H9 (cell line): Measurements from ENCODE around the gene WHAMM. TPM values are rescaled to one million over a fixed set of nuclear protein-coding genes. Genes with fewer than 3 reads are reported as not detected.

Experiments
- DNase-seq: peaks from one replicate; pipeline ENCODE4 v3.0.0-alpha.2; 2017
- H2AFZ ChIP-seq: one replicate; pipeline ENCODE4 v1.6.1; 2013; ENCODE audit warnings: mild to moderate bottlenecking, low read length, control low read depth, moderate library complexity
- H2AK5ac ChIP-seq: 2 replicates; pipeline ENCODE4 v1.6.1; 2013; ENCODE audit warnings: low read length, control low read depth, mixed read lengths; ENCODE audit not compliant: insufficient read length
- H2BK120ac ChIP-seq: one replicate; pipeline ENCODE4 v1.6.1; 2013; ENCODE audit warnings: low read depth, mild to moderate bottlenecking, low read length, control low read depth, inconsistent platforms; ENCODE audit not compliant: poor library complexity, severe bottlenecking
- H2BK12ac ChIP-seq: 2 replicates; pipeline ENCODE4 v1.6.1; 2013; ENCODE audit warnings: low read length, control low read depth, mixed read lengths, low read depth; ENCODE audit not compliant: insufficient read length
- H2BK15ac ChIP-seq: 2 replicates; pipeline ENCODE4 v1.6.1; 2013; ENCODE audit warnings: low read depth, low read length, control low read depth
- H2BK20ac ChIP-seq: one replicate; pipeline ENCODE4 v1.6.1; 2013; ENCODE audit warnings: low read depth, mild to moderate bottlenecking, low read length, control low read depth, inconsistent platforms; ENCODE audit not compliant: poor library complexity, severe bottlenecking
- H2BK5ac ChIP-seq: 2 replicates; pipeline ENCODE4 v1.6.1; 2013; ENCODE audit warnings: low read length, control low read depth, mixed read lengths; ENCODE audit not compliant: insufficient read length
- H3K14ac ChIP-seq: 2 replicates; pipeline ENCODE4 v1.6.1; 2013; ENCODE audit warnings: low read length, control low read depth; ENCODE audit not compliant: insufficient read depth
- H3K18ac ChIP-seq: 2 replicates; pipeline ENCODE4 v1.6.1; 2013; ENCODE audit warnings: low read depth, mild to moderate bottlenecking, mixed read lengths, low read length, control low read depth; ENCODE audit not compliant: insufficient read length
- H3K23ac ChIP-seq: 2 replicates; pipeline ENCODE4 v1.6.1; 2013; ENCODE audit warnings: low read length, control low read depth, mixed read lengths, low read depth; ENCODE audit not compliant: insufficient read length
- H3K23me2 ChIP-seq: 2 replicates; pipeline ENCODE4 v1.6.1; 2013; ENCODE audit warnings: low read depth, mild to moderate bottlenecking, mixed read lengths, low read length, control low read depth; ENCODE audit not compliant: insufficient read length, poor library complexity, severe bottlenecking
- H3K27ac ChIP-seq: 2 replicates; pipeline ENCODE4 v1.5.1; 2013; ENCODE audit warnings: low read length, control low read depth, mixed read lengths, low read depth; ENCODE audit not compliant: insufficient read length
- H3K27me3 ChIP-seq: 2 replicates; pipeline ENCODE4 v1.6.1; 2013; ENCODE audit warnings: low read length, control low read depth, inconsistent platforms; ENCODE audit not compliant: insufficient read depth
- H3K4ac ChIP-seq: 2 replicates; pipeline ENCODE4 v1.6.1; 2013; ENCODE audit warnings: low read depth, mild to moderate bottlenecking, control low read depth, inconsistent platforms, low read length, moderate library complexity
- H3K4me1 ChIP-seq: 2 replicates; pipeline ENCODE4 v1.6.1; 2013; ENCODE audit warnings: low read length, control low read depth, inconsistent platforms; ENCODE audit not compliant: insufficient read depth
- H3K4me2 ChIP-seq: 2 replicates; pipeline ENCODE4 v1.6.1; 2013; ENCODE audit warnings: low read length, control low read depth, mixed read lengths; ENCODE audit not compliant: insufficient read length, insufficient read depth
- H3K56ac ChIP-seq: 2 replicates; pipeline ENCODE4 v1.6.1; 2013; ENCODE audit warnings: low read depth, mild to moderate bottlenecking, mixed read lengths, low read length, control low read depth; ENCODE audit not compliant: insufficient read length
- H3K79me1 ChIP-seq: 2 replicates; pipeline ENCODE4 v1.6.1; 2013; ENCODE audit warnings: low read depth, mild to moderate bottlenecking, moderate library complexity, low read length, control low read depth, inconsistent platforms; ENCODE audit not compliant: insufficient read depth, poor library complexity, severe bottlenecking
- H3K79me2 ChIP-seq: 2 replicates; pipeline ENCODE4 v1.6.1; 2013; ENCODE audit warnings: low read length, control low read depth, inconsistent platforms; ENCODE audit not compliant: insufficient read depth
- H3K9ac ChIP-seq: 2 replicates; pipeline ENCODE4 v1.6.1; 2013; ENCODE audit warnings: low read length, control low read depth, mixed read lengths; ENCODE audit not compliant: insufficient read length; ENCODE audit errors: extremely low read depth
- H3K9me3 ChIP-seq: one replicate; pipeline ENCODE4 v1.6.1; 2013; ENCODE audit warnings: low read depth, low read length, inconsistent platforms; ENCODE audit not compliant: control insufficient read depth
- H3T11ph ChIP-seq: one replicate; pipeline ENCODE4 v1.6.1; 2013; ENCODE audit warnings: mild to moderate bottlenecking, low read length, control low read depth, inconsistent platforms
- H4K20me1 ChIP-seq: one replicate; pipeline ENCODE4 v1.6.1; 2013; ENCODE audit not compliant: control insufficient read depth, insufficient read length, insufficient read depth
- H4K5ac ChIP-seq: 2 replicates; pipeline ENCODE4 v1.6.1; 2013; ENCODE audit warnings: low read depth, mild to moderate bottlenecking, mixed read lengths, low read length, control low read depth; ENCODE audit not compliant: insufficient read length
- H4K8ac ChIP-seq: replicated peaks from 2 replicates; pipeline ENCODE4 v1.6.1; 2013; ENCODE audit warnings: low read length, control low read depth, mixed read lengths, low read depth; ENCODE audit not compliant: insufficient read length
- H4K91ac ChIP-seq: 2 replicates; pipeline ENCODE4 v1.6.1; 2013; ENCODE audit warnings: low read depth, mild to moderate bottlenecking, moderate library complexity, mixed read lengths, low read length, control low read depth; ENCODE audit not compliant: insufficient read length
- H3K27ac Mint-ChIP-seq, 3 experiments: 2 replicates in 2 of 3; 3 replicates in 1 of 3; pipeline ENCODE4 v1.8.0; 2020 to 2021; ENCODE audit warnings: mixed read lengths in 3 of 3, mild to moderate bottlenecking in 1 of 3, moderate library complexity in 1 of 3
- H3K27me3 Mint-ChIP-seq: 2 replicates; pipeline ENCODE4 v1.8.0; 2021; ENCODE audit warnings: low read depth, mild to moderate bottlenecking, moderate library complexity, mixed read lengths
- H3K36me3 Mint-ChIP-seq, 3 experiments: 2 replicates in 2 of 3; 3 replicates in 1 of 3; pipeline ENCODE4 v1.8.0; 2020 to 2021; ENCODE audit warnings: low read depth in 3 of 3, mixed read lengths in 3 of 3; ENCODE audit not compliant: insufficient read depth in 1 of 3
- H3K4me1 Mint-ChIP-seq, 2 experiments: 2 replicates each; pipeline ENCODE4 v1.8.0; 2020; ENCODE audit warnings: mixed read lengths in 2 of 2
- H3K4me3 Mint-ChIP-seq, 2 experiments: 2 replicates in 1 of 2; 3 replicates in 1 of 2; pipeline ENCODE4 v1.8.0; 2020 to 2021; ENCODE audit warnings: mild to moderate bottlenecking in 2 of 2, mixed read lengths in 2 of 2, moderate library complexity in 1 of 2
- H3K9me3 Mint-ChIP-seq, 2 experiments: 2 replicates in 1 of 2; 3 replicates in 1 of 2; pipeline ENCODE4 v1.8.0; 2020; ENCODE audit warnings: mild to moderate bottlenecking in 2 of 2, mixed read lengths in 2 of 2, moderate library complexity in 1 of 2
- WGBS: extraction: QIAGEN DNeasy Blood & Tissue Kit; methylation state at CpG from one replicate; pipeline ENCODE4 v1.1.7; 2013; ENCODE audit warnings: missing lambda C conversion rate, low lambda C conversion rate, mixed read lengths; ENCODE audit not compliant: insufficient read length; ENCODE audit errors: extremely low coverage; 5-methylcytosine and 5-hydroxymethylcytosine counted together
- total RNA-seq: library from RNA; stranded (reverse); gene quantifications from 2 replicates; pipeline ENCODE4 v1.2.1, GENCODE V29; 2021
- TF ChIP-seq, protein P1 (sequence below): fragments of 200-600 bp; sonication (generic); conservative IDR thresholded peaks from 3 replicates; pipeline ENCODE4 v1.8.0; 2021; ENCODE audit warnings: antibody characterized with exemption, mild to moderate bottlenecking

WHAMM gene
- total RNA-seq, 1 experiment from 2014 or later, result 3.0 TPM

DNA sequence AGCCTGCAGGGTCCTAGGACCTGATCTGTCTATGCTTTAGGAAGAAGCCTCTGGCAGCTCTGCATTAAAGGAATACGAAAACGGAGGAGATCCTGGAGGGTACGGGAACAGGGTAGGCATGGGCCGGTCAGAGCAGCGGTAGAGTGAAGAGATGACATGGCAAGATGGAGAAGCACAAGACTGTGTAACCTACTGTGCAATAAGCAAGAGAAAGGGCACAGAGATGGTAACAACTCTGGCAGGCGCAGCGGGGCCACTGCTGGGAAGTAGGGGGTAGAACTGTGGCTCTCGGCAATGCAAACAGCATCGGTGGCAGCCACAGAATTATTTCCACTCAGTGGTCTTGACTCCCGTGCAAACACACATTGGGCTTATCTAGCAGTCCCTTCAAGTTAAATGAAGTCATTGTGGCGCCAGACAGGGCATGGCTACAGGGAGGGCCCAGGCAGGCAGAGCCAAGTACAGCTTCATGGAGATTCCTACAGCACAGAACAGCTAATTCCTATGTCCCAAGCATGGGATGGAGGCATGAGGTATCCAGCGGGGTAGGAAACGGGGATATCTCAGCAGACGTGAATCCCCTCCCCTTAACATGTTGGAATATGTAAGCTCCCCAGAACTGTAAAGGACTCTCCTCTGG lies 28.8 kb downstream of the WHAMM start:
- Histone ChIP-seq H3K18ac (no peak overlapping the region), H3K9ac (no peak overlapping the region), H3K4me1 (no peaks in the 10 kb centered on the region), H2BK15ac (no peak overlapping the region), H2BK12ac (no peak overlapping the region), H3T11ph (no peak overlapping the region), H4K5ac (no peak overlapping the region), H3K4me2 (no peak overlapping the region), H3K27ac (no peak overlapping the region), H2AK5ac (no peak overlapping the region), H3K56ac (no peak overlapping the region), H2BK120ac (no peak overlapping the region), H4K8ac (no peak overlapping the region), H3K23me2 (no peaks in the 10 kb centered on the region), H3K79me1 (no peaks in the 10 kb centered on the region), H2BK5ac (no peak overlapping the region), H3K23ac (no peak overlapping the region), H3K4ac (no peak overlapping the region), H4K20me1 (no peaks in the 10 kb centered on the region), H3K27me3 (no peaks in the 10 kb centered on the region), H4K91ac (no peak overlapping the region), H3K14ac (no peak overlapping the region), H3K9me3 (no peaks in the 10 kb centered on the region), H3K79me2 (no peaks in the 10 kb centered on the region), H2AFZ (no peak overlapping the region), H2BK20ac (no peak overlapping the region)
- H3K36me3 Mint-ChIP-seq, result peaks cover 9 to 30% (median 15%) of the 10 kb centered on the region in 3 experiments; a peak in 6 of 7 replicates
- no peaks in the 10 kb centered on the region for H3K9me3 Mint-ChIP-seq
- no peaks in the 10 kb centered on the region for H3K4me1 Mint-ChIP-seq
- H3K27ac Mint-ChIP-seq, result peak overlapping the region in 1 of 3 experiments; percentile 1; a peak in 2 of 7 replicates
- WGBS, result no CpG with 5 or more reads among the region's 14 CpGs
- H3K4me3 Mint-ChIP-seq, result no peak overlapping the region
- no peak for DNase-seq
- no peaks in the 10 kb centered on the region for H3K27me3 Mint-ChIP-seq
- TF ChIP-seq, protein P1, sequence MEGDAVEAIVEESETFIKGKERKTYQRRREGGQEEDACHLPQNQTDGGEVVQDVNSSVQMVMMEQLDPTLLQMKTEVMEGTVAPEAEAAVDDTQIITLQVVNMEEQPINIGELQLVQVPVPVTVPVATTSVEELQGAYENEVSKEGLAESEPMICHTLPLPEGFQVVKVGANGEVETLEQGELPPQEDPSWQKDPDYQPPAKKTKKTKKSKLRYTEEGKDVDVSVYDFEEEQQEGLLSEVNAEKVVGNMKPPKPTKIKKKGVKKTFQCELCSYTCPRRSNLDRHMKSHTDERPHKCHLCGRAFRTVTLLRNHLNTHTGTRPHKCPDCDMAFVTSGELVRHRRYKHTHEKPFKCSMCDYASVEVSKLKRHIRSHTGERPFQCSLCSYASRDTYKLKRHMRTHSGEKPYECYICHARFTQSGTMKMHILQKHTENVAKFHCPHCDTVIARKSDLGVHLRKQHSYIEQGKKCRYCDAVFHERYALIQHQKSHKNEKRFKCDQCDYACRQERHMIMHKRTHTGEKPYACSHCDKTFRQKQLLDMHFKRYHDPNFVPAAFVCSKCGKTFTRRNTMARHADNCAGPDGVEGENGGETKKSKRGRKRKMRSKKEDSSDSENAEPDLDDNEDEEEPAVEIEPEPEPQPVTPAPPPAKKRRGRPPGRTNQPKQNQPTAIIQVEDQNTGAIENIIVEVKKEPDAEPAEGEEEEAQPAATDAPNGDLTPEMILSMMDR, result no peak
